Upper lobe of right lung (tissue), 1 donor: ENCODE data around the gene EPDR1. TPM values are rescaled to one million over a fixed set of nuclear protein-coding genes. Genes with fewer than 3 reads are reported as not detected.

Source experiments
- ATAC-seq: fragments of 200-7000 bp; cut with Tn5 transposase; one replicate; pipeline ENCODE4 v1.9.1; 2020; ENCODE audit warnings: mild to moderate bottlenecking, moderate library complexity
- DNase-seq: peaks from one replicate; pipeline ENCODE4 v3.0.0-alpha.2; 2020
- H3K27ac ChIP-seq: fragments of 200-600 bp; one replicate; pipeline ENCODE4 v1.8.0; 2022
- H3K27me3 ChIP-seq: fragments of 200-600 bp; one replicate; pipeline ENCODE4 v1.8.0; 2022; ENCODE audit warnings: mild to moderate bottlenecking
- H3K36me3 ChIP-seq: fragments of 200-600 bp; one replicate; pipeline ENCODE4 v1.8.0; 2022
- H3K4me1 ChIP-seq: fragments of 200-600 bp; one replicate; pipeline ENCODE4 v1.8.0; 2022
- H3K4me3 ChIP-seq: fragments of 200-600 bp; one replicate; pipeline ENCODE4 v1.8.0; 2022; ENCODE audit warnings: mild to moderate bottlenecking
- H3K9me3 ChIP-seq: fragments of 200-600 bp; one replicate; pipeline ENCODE4 v1.8.0; 2022
- CTCF ChIP-seq: fragments of 200-600 bp; IDR thresholded peaks from one replicate; pipeline ENCODE4 v1.8.0; 2022; ENCODE audit warnings: antibody characterized with exemption
- intact Hi-C: fragments of 100-400 bp; cut with DNase I; formaldehyde crosslinking; loops from one replicate; pipeline ENCODE4 v1.11.0; 2022
- long read RNA-seq: library from polyadenylated mRNA; unstranded; transcript quantifications from one replicate; pipeline ENCODE4 v2.0.0, GENCODE V29; 2021
- total RNA-seq: library from RNA; stranded (reverse); fragmentation: NEBNext Ultra II Directional; extraction: Animal tissue kit (Norgen Biotek cat#: 25700); gene quantifications from one replicate; pipeline ENCODE4 v1.2.1, GENCODE V29; 2021
- donor health status: DM: no; HTN: yes; CAD: no; lungs with severe emphysema.

The EPDR1 gene
- total RNA-seq, result 70.3 TPM
- long read RNA-seq, transcript EPDR1-202 (2 exons, 638 nt), result minor isoform, 19 of 101 reads
- long read RNA-seq, transcript EPDR1-201 (3 exons, 2,599 nt), result major isoform, 66 of 101 reads
- long read RNA-seq, partial matches to known transcripts, result 5 of 101 reads
- long read RNA-seq, other reads (novel, unspliced or antisense), result 10 of 101 reads

- Histone ChIP-seq H3K36me3 (no peaks in the 10 kb centered on the region), H3K9me3 (no peaks in the 10 kb centered on the region), H3K27ac (peak within 1 kb of the TSS; percentile 90), H3K4me1 (peaks cover 19% of the 10 kb centered on the region), H3K27me3 (no peaks in the 10 kb centered on the region), H3K4me3 (peak within 1 kb of the TSS; percentile 64)
- peak; percentile 34 for TF ChIP-seq CTCF
- ATAC-seq (peak; percentile 83), DNase-seq (no peak)
- intact Hi-C loops, result no loop called here
These were observed at the start of gene EPDR1 for GRCh38 chr7:37920305-37920848. Gene EPDR1, plus strand, starts transcription at chr7:37920640. Its CDS starts 300 bp downstream, at chr7:37920940.

DNA sequence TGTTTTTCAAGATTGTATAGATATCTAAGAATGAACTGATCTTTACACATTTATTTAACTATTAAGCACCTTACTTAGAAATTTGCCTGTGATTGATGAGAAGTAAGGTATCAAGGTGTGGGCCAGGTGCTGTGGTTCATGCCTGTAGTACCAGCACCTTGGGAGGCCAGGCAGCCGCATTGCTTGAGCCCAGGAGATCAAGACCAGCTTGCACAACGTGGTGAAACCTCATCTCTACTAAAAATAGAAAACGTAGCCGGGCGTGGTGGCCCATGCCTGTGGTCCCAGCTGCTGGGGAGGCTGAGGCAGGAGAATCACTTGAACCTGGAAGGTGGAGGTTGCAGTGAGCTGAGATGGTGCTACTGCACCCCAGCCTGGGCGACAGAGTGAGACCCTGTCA is 38.4 kb upstream of the EPDR1 start:
- intact Hi-C loops, result no loop called here
- no peaks in the 10 kb centered on the region for H3K4me1 ChIP-seq
- H3K36me3 ChIP-seq, result no peaks in the 10 kb centered on the region
- no peak overlapping the region for H3K27ac ChIP-seq
- H3K4me3 ChIP-seq, result no peak overlapping the region
- H3K9me3 ChIP-seq, result no peaks in the 10 kb centered on the region
- ATAC-seq (no peak), DNase-seq (no peak)
- H3K27me3 ChIP-seq, result no peaks in the 10 kb centered on the region
- no peak for TF ChIP-seq CTCF

DNA sequence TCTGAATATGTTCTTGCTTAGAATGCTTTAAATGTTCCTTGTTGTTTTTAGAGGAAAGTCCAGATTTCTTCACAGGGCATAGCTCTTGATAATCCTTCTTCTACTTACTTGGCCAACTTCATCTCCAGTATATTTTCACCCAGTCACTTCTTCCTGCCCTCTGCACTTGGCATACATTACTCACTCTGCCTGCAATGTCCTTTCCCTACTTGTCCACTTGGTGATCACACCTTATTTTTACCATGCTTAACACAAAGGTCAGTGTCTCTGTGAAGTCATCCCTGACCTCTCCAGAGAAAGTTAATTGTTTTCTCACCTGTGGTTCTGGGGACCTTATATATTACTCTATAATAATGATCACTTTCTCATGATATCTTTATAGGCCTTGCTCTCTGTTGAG is 27.1 kb upstream of the EPDR1 start:
- ATAC-seq (no peak), DNase-seq (no peak)
- Histone ChIP-seq H3K4me1 (no peaks in the 10 kb centered on the region), H3K4me3 (no peak overlapping the region), H3K9me3 (no peaks in the 10 kb centered on the region), H3K27me3 (no peaks in the 10 kb centered on the region), H3K27ac (no peak overlapping the region), H3K36me3 (no peaks in the 10 kb centered on the region)
- TF ChIP-seq CTCF, result no peak
- intact Hi-C loops, result no loop called here

GRCh38 chr7:37894671-37895070 is 25.8 kb upstream of the EPDR1 start:
- Histone ChIP-seq H3K4me1 (no peaks in the 10 kb centered on the region), H3K36me3 (no peaks in the 10 kb centered on the region), H3K27ac (no peak overlapping the region), H3K4me3 (no peak overlapping the region), H3K9me3 (no peaks in the 10 kb centered on the region), H3K27me3 (no peaks in the 10 kb centered on the region)
- no peak for TF ChIP-seq CTCF
- ATAC-seq (no peak), DNase-seq (no peak)
- intact Hi-C loops, result no loop called here

DNA sequence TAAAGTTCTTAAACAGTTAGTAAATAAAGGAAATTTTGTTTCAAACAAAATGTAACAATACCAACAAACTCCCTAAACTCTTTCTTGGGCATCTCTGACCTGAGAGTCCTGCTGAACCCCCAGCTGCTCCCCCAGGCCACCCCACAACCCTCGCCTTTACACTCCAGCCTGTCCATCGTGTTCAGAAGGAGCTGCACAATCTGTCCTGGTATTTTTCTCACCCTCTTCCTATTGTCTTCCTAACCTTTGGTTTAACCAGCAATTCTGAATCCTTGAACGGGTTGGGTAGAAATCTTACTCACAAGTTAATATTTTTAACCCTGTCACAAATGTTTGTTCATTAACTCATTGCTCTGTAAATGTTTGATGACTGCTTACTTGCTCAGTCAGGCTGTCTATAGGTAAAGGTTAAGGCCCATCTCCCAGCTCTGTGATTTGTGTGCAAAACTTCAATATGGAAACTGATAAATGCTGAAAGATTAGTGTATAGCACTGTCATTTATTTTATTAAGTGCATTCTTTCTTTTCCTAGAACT is 20.7 kb upstream of the EPDR1 start:
- Histone ChIP-seq H3K27ac (no peak overlapping the region), H3K4me1 (peaks cover 9% of the 10 kb centered on the region), H3K4me3 (no peak overlapping the region), H3K9me3 (no peaks in the 10 kb centered on the region), H3K27me3 (no peaks in the 10 kb centered on the region), H3K36me3 (no peaks in the 10 kb centered on the region)
- intact Hi-C loops, result no loop called here
- no peak for TF ChIP-seq CTCF
- no peak for ATAC-seq
- no peak for DNase-seq
